ENCODE results near the gene ETFA. TPM values are rescaled to one million over a fixed set of nuclear protein-coding genes. Genes with fewer than 3 reads are reported as not detected.

ETFA gene
- total RNA-seq, 1 experiment from 2014 or later, result 84.4 TPM

- DNase-seq (ENCODE audit: low spot score), result peak; percentile 33
- Mint-ChIP-seq H3K9me3 (no peaks in the 10 kb centered on the region), H3K36me3 (no peaks in the 10 kb centered on the region), H3K27ac (no peak overlapping the region), H3K4me1 (peaks cover 51% of the 10 kb centered on the region), H3K4me3 (peak overlapping the region; percentile 82), H3K27me3 (ENCODE audit: low read depth) (peaks cover 97% of the 10 kb centered on the region)
- ATAC-seq, result no peak
- no peak for TF ChIP-seq IRF2 (CRISPR knock-in tag; IDR thresholded peaks at IDR 0.05; ENCODE audit: borderline replicate concordance, low read depth)
- TF ChIP-seq STAT6 (CRISPR knock-in tag; conservative IDR thresholded peaks at IDR 0.05; ENCODE audit: low read depth), result no peak
- TF ChIP-seq PRDM15 (CRISPR knock-in tag; IDR thresholded peaks at IDR 0.05), result no peak; the same call in 1 of the 2 replicates
- TF ChIP-seq MLX (CRISPR knock-in tag; IDR thresholded peaks at IDR 0.05), result no peak
- TF ChIP-seq ZNF232 (CRISPR knock-in tag; IDR thresholded peaks at IDR 0.05), result no peak
- no peak for TF ChIP-seq CBFB (CRISPR knock-in tag; IDR thresholded peaks at IDR 0.05; ENCODE audit: low read depth)
- TF ChIP-seq NR1H2 (CRISPR knock-in tag; IDR thresholded peaks at IDR 0.05), result no peak
- TF ChIP-seq MAX (CRISPR knock-in tag; IDR thresholded peaks at IDR 0.05), result no peak
- TF ChIP-seq USF1 (CRISPR knock-in tag; IDR thresholded peaks at IDR 0.05), result no peak
- no peak for TF ChIP-seq CDX4 (CRISPR knock-in tag; IDR thresholded peaks at IDR 0.05; ENCODE audit: borderline replicate concordance)
- no peak for TF ChIP-seq E2F1 (CRISPR knock-in tag; IDR thresholded peaks at IDR 0.05)
- no peak for TF ChIP-seq IRF1 (CRISPR knock-in tag; IDR thresholded peaks at IDR 0.05)
- no peak for TF ChIP-seq ZNF416 (CRISPR knock-in tag; IDR thresholded peaks at IDR 0.05)
- TF ChIP-seq GABPB1 (CRISPR knock-in tag; IDR thresholded peaks at IDR 0.05), result no peak
- CTCF ChIA-PET, result interaction anchor here (1.2 kb wide), 2 partner anchors 10 to 150 kb away, joined by 3 to 4 read pairs; no protein-coding TSS in a partner anchor
- POLR2A ChIA-PET, result no interaction called here
These were observed 29.0 kb upstream of the ETFA start for GRCh38 chr15:76340198-76340802.
